A673 (cell line): ENCODE results near the gene ATP6V1F.

Source experiments
- CTCF ChIP-seq: fragments of 300-800, 200-600 bp; sonication (generic); conservative IDR thresholded peaks from 2 replicates; pipeline ENCODE4 v1.5.1; 2017; ENCODE audit warnings: low read depth, mild to moderate bottlenecking, antibody characterized with exemption, low read length, moderate library complexity, mixed read lengths
- EZH2 ChIP-seq: fragments of 200-600 bp; sonication (generic); IDR thresholded peaks from 2 replicates; pipeline ENCODE4 v1.6.1; 2017; ENCODE audit warnings: borderline replicate concordance, low read depth, mild to moderate bottlenecking, mixed read lengths, antibody characterized with exemption, low read length; ENCODE audit not compliant: poor library complexity, severe bottlenecking

GRCh38 chr7:128831994-128832879, 30.4 kb upstream of the ATP6V1F start:
- TF ChIP-seq EZH2 (no peak), CTCF (no peak)
